Ishikawa (cell line): Measurements from ENCODE around the gene ITGA11.

Source experiments
- CEBPB ChIP-seq: IDR thresholded peaks from 2 replicates; pipeline ENCODE4 v1.6.1; 2012
- CREB1 ChIP-seq: IDR thresholded peaks from 2 replicates; pipeline ENCODE4 v1.6.1; 2012; ENCODE audit warnings: low read depth
- EGR1 ChIP-seq: IDR thresholded peaks from 2 replicates; pipeline ENCODE4 v1.6.1; 2012
- EP300 ChIP-seq: IDR thresholded peaks from 2 replicates; pipeline ENCODE4 v1.6.1; 2012; ENCODE audit warnings: borderline replicate concordance
- FOXM1 ChIP-seq: IDR thresholded peaks from 2 replicates; pipeline ENCODE4 v1.6.1; 2012; ENCODE audit warnings: low read depth, borderline replicate concordance
- MAX ChIP-seq: IDR thresholded peaks from 2 replicates; pipeline ENCODE4 v1.6.1; 2012
- NFIC ChIP-seq: IDR thresholded peaks from 2 replicates; pipeline ENCODE4 v1.6.1; 2012
- RAD21 ChIP-seq: IDR thresholded peaks from 2 replicates; pipeline ENCODE4 v1.6.1; 2012; ENCODE audit warnings: low read depth
- TAF1 ChIP-seq: IDR thresholded peaks from 2 replicates; pipeline ENCODE4 v1.6.1; 2012; ENCODE audit warnings: low read depth, mild to moderate bottlenecking
- TCF12 ChIP-seq: IDR thresholded peaks from 2 replicates; pipeline ENCODE4 v1.6.1; 2012; ENCODE audit warnings: low read depth
- TEAD4 ChIP-seq: IDR thresholded peaks from 2 replicates; pipeline ENCODE4 v1.6.1; 2012
- YY1 ChIP-seq: IDR thresholded peaks from 2 replicates; pipeline ENCODE4 v1.6.1; 2012; ENCODE audit warnings: low read depth
- ZBTB7A ChIP-seq: IDR thresholded peaks from 2 replicates; pipeline ENCODE4 v1.6.1; 2012; ENCODE audit warnings: low read depth
- TF ChIP-seq, protein P1 (sequence below): IDR thresholded peaks from 2 replicates; pipeline ENCODE4 v1.6.1; 2012; ENCODE audit warnings: low read depth, mild to moderate bottlenecking
- TF ChIP-seq, protein P2 (sequence below): IDR thresholded peaks from 2 replicates; pipeline ENCODE4 v1.6.1; 2012

The ITGA11 gene

GRCh38 chr15:68442041-68442440 lies 10.1 kb upstream of the ITGA11 start:
- TF ChIP-seq YY1 (no peak), CEBPB (no peak), MAX (no peak), TAF1 (no peak), TCF12 (no peak), TEAD4 (no peak), FOXM1 (no peak), RAD21 (no peak), ZBTB7A (no peak), EGR1 (no peak), CREB1 (no peak), NFIC (no peak), EP300 (no peak)
- TF ChIP-seq, protein P1, sequence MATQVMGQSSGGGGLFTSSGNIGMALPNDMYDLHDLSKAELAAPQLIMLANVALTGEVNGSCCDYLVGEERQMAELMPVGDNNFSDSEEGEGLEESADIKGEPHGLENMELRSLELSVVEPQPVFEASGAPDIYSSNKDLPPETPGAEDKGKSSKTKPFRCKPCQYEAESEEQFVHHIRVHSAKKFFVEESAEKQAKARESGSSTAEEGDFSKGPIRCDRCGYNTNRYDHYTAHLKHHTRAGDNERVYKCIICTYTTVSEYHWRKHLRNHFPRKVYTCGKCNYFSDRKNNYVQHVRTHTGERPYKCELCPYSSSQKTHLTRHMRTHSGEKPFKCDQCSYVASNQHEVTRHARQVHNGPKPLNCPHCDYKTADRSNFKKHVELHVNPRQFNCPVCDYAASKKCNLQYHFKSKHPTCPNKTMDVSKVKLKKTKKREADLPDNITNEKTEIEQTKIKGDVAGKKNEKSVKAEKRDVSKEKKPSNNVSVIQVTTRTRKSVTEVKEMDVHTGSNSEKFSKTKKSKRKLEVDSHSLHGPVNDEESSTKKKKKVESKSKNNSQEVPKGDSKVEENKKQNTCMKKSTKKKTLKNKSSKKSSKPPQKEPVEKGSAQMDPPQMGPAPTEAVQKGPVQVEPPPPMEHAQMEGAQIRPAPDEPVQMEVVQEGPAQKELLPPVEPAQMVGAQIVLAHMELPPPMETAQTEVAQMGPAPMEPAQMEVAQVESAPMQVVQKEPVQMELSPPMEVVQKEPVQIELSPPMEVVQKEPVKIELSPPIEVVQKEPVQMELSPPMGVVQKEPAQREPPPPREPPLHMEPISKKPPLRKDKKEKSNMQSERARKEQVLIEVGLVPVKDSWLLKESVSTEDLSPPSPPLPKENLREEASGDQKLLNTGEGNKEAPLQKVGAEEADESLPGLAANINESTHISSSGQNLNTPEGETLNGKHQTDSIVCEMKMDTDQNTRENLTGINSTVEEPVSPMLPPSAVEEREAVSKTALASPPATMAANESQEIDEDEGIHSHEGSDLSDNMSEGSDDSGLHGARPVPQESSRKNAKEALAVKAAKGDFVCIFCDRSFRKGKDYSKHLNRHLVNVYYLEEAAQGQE: no peak
- TF ChIP-seq, protein P2, sequence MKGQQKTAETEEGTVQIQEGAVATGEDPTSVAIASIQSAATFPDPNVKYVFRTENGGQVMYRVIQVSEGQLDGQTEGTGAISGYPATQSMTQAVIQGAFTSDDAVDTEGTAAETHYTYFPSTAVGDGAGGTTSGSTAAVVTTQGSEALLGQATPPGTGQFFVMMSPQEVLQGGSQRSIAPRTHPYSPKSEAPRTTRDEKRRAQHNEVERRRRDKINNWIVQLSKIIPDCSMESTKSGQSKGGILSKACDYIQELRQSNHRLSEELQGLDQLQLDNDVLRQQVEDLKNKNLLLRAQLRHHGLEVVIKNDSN: no peak

- TF ChIP-seq CREB1 (no peak), CEBPB (no peak), YY1 (no peak), MAX (no peak), EP300 (no peak)
Observed at GRCh38 chr15:68441045-68441743, 9.2 kb upstream of the ITGA11 start.

- TF ChIP-seq, protein P2: no peak
- no peak for TF ChIP-seq TEAD4
- TF ChIP-seq CREB1: no peak
- TF ChIP-seq EGR1: no peak
- no peak for TF ChIP-seq FOXM1
- no peak for TF ChIP-seq ZBTB7A
- TF ChIP-seq MAX: no peak
- no peak for TF ChIP-seq TAF1
- no peak for TF ChIP-seq TCF12
- no peak for TF ChIP-seq RAD21
Observed at GRCh38 chr15:68440136-68440535, 8.2 kb upstream of the ITGA11 start.

DNA sequence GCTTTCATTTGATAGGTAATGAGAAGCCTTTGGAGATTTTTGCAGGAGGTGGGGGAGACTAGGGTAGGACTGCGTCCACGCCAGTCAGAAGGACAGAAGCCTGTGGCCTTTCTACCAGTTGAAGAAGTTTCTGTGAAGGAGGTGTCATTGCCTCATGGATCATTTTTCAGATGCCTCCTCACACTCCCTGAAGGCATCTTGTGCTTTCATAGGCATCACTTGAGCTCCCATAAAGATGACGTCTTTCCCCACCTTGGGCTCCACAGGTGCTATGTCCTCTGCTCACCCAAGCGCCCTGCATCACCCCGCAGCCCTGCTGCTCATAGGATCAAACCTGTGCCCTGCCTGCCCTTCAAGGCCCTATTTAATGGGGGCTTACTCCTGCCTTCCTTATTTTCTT lies 7.5 kb upstream of the ITGA11 start:
- TF ChIP-seq YY1 (no peak), CREB1 (no peak), EP300 (no peak), RAD21 (no peak), MAX (no peak), FOXM1 (no peak), EGR1 (no peak), ZBTB7A (no peak), TEAD4 (no peak), TAF1 (no peak), CEBPB (no peak), NFIC (no peak), TCF12 (no peak)
- TF ChIP-seq, protein P1: no peak
- TF ChIP-seq, protein P2: no peak

- no peak for TF ChIP-seq YY1
- TF ChIP-seq, protein P2: no peak
Observed at GRCh38 chr15:68436680-68437079, 4.7 kb upstream of the ITGA11 start.
